Measurements from ENCODE around the gene USP47.

Gene USP47

DNA sequence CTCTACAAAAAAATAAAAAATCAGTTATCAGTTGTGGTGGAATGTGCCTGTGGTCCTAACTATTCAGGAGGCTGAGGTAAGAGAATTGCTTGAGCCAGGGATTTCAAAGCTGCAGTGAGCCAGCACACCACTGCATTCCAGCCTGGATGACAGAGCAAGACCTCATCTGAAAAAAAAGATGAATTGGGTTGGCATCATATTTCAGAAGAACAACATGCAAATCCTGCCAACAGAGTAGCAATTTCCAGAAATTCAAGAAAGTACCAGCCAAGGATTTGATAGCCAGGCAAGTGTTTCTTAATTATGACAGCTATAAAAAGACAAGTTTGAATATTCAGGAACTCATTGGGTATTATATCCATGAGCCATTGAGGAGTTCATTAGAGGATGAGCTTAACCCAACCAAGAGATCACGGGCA lies 75.2 kb downstream of the USP47 start:
- CTCF ChIA-PET: interaction anchor here (0.7 kb wide), 1 partner anchor 9 kb away, joined by 3 read pairs; no protein-coding TSS in a partner anchor
- Histone ChIP-seq H3K4me1 (ENCODE audit: control insufficient read depth, insufficient read depth, low read length) (no peaks in the 10 kb centered on the region), H3K27ac (ENCODE audit: extremely low read depth, low read depth, low read length) (no peak overlapping the region), H3K36me3 (ENCODE audit: control insufficient read depth in 2 of 2, insufficient read depth in 1 of 2, low read length in 2 of 2) (peaks cover 0 to 17% of the 10 kb centered on the region in 2 experiments; a peak in 2 of 3 replicates), H3K4me3 (ENCODE audit: low read depth, low read length) (no peak overlapping the region), H3K9me3 (ENCODE audit: control insufficient read depth, insufficient read depth, low read depth, low read length) (no peaks in the 10 kb centered on the region)
- no peak for TF ChIP-seq ZNF146 (tag by site-specific recombination; IDR thresholded peaks at IDR 0.05)
- no peak for TF ChIP-seq ZNF266 (tag by site-specific recombination; IDR thresholded peaks at IDR 0.05; ENCODE audit: low read depth)
- no peak for TF ChIP-seq BCL11B (tag by site-specific recombination; IDR thresholded peaks at IDR 0.05; ENCODE audit: low read depth)
- no peak for TF ChIP-seq YY2 (tag by site-specific recombination; IDR thresholded peaks at IDR 0.05)
- TF ChIP-seq FEZF1 (tag by site-specific recombination; IDR thresholded peaks at IDR 0.05): no peak
- no peak for TF ChIP-seq ZNF274 (IDR thresholded peaks at IDR 0.05; ENCODE audit: low read length)
- TF ChIP-seq ZNF274 (tag by site-specific recombination; IDR thresholded peaks at IDR 0.05; ENCODE audit: borderline replicate concordance): no peak
- TF ChIP-seq ZNF521 (tag by site-specific recombination; IDR thresholded peaks at IDR 0.05): no peak
- TF ChIP-seq, protein P1, sequence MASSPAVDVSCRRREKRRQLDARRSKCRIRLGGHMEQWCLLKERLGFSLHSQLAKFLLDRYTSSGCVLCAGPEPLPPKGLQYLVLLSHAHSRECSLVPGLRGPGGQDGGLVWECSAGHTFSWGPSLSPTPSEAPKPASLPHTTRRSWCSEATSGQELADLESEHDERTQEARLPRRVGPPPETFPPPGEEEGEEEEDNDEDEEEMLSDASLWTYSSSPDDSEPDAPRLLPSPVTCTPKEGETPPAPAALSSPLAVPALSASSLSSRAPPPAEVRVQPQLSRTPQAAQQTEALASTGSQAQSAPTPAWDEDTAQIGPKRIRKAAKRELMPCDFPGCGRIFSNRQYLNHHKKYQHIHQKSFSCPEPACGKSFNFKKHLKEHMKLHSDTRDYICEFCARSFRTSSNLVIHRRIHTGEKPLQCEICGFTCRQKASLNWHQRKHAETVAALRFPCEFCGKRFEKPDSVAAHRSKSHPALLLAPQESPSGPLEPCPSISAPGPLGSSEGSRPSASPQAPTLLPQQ (tag by site-specific recombination; IDR thresholded peaks at IDR 0.05): no peak
- no peak for TF ChIP-seq ZNF658 (tag by site-specific recombination; IDR thresholded peaks at IDR 0.05)
- no peak for TF ChIP-seq ZNF248 (tag by site-specific recombination; IDR thresholded peaks at IDR 0.05)
- TF ChIP-seq EGR2 (tag by site-specific recombination; IDR thresholded peaks at IDR 0.05; ENCODE audit: low read depth): no peak
- TF ChIP-seq ZNF843 (tag by site-specific recombination; IDR thresholded peaks at IDR 0.05): no peak
- POLR2A ChIA-PET: interaction anchor here (0.6 kb wide), 1 partner anchor 1166 kb away, joined by 3 read pairs; the partner anchor contains the start of gene CTR9

DNA sequence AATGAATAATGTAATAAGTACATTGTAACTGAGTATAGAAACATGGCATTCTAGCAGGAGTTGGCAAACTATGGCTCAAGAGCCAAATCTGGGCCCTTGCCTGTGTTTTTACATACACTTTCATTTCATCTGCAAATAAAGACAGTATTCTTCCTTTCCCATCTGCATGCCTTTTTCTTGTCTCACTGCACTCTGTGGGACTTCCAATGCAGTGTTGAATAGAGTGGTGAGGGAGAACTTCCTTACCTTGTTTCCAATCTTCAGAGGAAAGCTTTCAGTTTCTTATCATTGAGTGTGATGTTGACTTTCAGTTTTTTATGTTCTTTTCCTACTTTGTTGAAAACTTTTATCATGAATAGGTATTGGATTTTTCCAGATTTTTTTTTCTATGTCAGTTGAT lies 82.1 kb downstream of the USP47 start:
- ChIA-PET POLR2A (no interaction called here), CTCF (no interaction called here)
- peaks cover 0 to 41% of the 10 kb centered on the region in 2 experiments; a peak in 2 of 3 replicates for H3K36me3 ChIP-seq (ENCODE audit: control insufficient read depth in 2 of 2, insufficient read depth in 1 of 2, low read length in 2 of 2)
- H3K4me1 ChIP-seq (ENCODE audit: control insufficient read depth, insufficient read depth, low read length): no peaks in the 10 kb centered on the region
- TF ChIP-seq, protein P2, sequence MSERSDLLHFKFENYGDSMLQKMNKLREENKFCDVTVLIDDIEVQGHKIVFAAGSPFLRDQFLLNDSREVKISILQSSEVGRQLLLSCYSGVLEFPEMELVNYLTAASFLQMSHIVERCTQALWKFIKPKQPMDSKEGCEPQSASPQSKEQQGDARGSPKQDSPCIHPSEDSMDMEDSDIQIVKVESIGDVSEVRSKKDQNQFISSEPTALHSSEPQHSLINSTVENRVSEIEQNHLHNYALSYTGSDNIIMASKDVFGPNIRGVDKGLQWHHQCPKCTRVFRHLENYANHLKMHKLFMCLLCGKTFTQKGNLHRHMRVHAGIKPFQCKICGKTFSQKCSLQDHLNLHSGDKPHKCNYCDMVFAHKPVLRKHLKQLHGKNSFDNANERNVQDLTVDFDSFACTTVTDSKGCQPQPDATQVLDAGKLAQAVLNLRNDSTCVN (tag by site-specific recombination; optimal IDR thresholded peaks at IDR 0.05): no peak
- TF ChIP-seq ZNF837 (tag by site-specific recombination; IDR thresholded peaks at IDR 0.05): no peak
- no peak overlapping the region for H3K4me3 ChIP-seq (ENCODE audit: low read depth, low read length)
- no peak overlapping the region for H3K27ac ChIP-seq (ENCODE audit: extremely low read depth, low read depth, low read length)
- no peaks in the 10 kb centered on the region for H3K9me3 ChIP-seq (ENCODE audit: control insufficient read depth, insufficient read depth, low read depth, low read length)

DNA sequence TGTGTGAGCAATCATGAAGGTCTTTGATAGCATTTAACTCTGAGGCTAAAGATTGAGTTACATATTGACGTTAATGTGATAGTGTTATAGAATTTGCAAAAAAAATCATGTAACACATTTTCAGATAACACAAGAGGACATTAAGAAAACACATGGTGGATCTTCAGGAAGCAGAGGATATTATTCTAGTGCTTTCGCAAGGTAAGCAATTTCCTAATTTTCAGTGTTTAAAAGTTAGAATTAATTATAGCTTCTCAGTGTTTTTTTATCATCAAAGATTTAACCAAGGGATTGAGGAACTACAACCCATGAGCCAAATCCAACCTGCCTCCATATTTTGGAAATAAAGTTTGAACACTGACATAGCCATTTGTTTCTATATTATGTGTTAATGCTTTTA lies 88.1 kb downstream of the USP47 start:
- ChIA-PET CTCF (interaction anchor here (0.6 to 0.7 kb wide), 3 partner anchors 80 to 902 kb away, joined by 3 read pairs; no protein-coding TSS in a partner anchor), POLR2A (no interaction called here)

More for the DNA sequence above, 88.1 kb downstream of the USP47 start:
- Histone ChIP-seq H3K9me3 (ENCODE audit: control insufficient read depth, insufficient read depth, low read depth, low read length) (no peaks in the 10 kb centered on the region), H3K36me3 (ENCODE audit: control insufficient read depth in 2 of 2, insufficient read depth in 1 of 2, low read length in 2 of 2) (peaks cover 0 to 48% of the 10 kb centered on the region in 2 experiments; a peak in 1 of 3 replicates), H3K4me3 (ENCODE audit: low read depth, low read length) (no peak overlapping the region), H3K4me1 (ENCODE audit: control insufficient read depth, insufficient read depth, low read length) (no peaks in the 10 kb centered on the region), H3K27ac (ENCODE audit: extremely low read depth, low read depth, low read length) (no peak overlapping the region)
- TF ChIP-seq, protein P3, sequence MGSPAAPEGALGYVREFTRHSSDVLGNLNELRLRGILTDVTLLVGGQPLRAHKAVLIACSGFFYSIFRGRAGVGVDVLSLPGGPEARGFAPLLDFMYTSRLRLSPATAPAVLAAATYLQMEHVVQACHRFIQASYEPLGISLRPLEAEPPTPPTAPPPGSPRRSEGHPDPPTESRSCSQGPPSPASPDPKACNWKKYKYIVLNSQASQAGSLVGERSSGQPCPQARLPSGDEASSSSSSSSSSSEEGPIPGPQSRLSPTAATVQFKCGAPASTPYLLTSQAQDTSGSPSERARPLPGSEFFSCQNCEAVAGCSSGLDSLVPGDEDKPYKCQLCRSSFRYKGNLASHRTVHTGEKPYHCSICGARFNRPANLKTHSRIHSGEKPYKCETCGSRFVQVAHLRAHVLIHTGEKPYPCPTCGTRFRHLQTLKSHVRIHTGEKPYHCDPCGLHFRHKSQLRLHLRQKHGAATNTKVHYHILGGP (tag by site-specific recombination; IDR thresholded peaks at IDR 0.05): no peak
- no peak for TF ChIP-seq ZNF48 (tag by site-specific recombination; IDR thresholded peaks at IDR 0.05)
- no peak for TF ChIP-seq ZNF366 (tag by site-specific recombination; conservative IDR thresholded peaks at IDR 0.05)
- no peak for TF ChIP-seq HOXD13 (CRISPR knock-in tag; IDR thresholded peaks at IDR 0.05; ENCODE audit: borderline replicate concordance)
- TF ChIP-seq ZNF416 (tag by site-specific recombination; IDR thresholded peaks at IDR 0.05): no peak
- TF ChIP-seq ZNF16 (tag by site-specific recombination; IDR thresholded peaks at IDR 0.05; ENCODE audit: low read depth): no peak
- TF ChIP-seq ZBTB21 (tag by site-specific recombination; IDR thresholded peaks at IDR 0.05): no peak
- no peak for TF ChIP-seq ZNF211 (tag by site-specific recombination; IDR thresholded peaks at IDR 0.05; ENCODE audit: low read depth)
- TF ChIP-seq, protein P4, sequence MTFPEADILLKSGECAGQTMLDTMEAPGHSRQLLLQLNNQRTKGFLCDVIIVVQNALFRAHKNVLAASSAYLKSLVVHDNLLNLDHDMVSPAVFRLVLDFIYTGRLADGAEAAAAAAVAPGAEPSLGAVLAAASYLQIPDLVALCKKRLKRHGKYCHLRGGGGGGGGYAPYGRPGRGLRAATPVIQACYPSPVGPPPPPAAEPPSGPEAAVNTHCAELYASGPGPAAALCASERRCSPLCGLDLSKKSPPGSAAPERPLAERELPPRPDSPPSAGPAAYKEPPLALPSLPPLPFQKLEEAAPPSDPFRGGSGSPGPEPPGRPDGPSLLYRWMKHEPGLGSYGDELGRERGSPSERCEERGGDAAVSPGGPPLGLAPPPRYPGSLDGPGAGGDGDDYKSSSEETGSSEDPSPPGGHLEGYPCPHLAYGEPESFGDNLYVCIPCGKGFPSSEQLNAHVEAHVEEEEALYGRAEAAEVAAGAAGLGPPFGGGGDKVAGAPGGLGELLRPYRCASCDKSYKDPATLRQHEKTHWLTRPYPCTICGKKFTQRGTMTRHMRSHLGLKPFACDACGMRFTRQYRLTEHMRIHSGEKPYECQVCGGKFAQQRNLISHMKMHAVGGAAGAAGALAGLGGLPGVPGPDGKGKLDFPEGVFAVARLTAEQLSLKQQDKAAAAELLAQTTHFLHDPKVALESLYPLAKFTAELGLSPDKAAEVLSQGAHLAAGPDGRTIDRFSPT (tag by site-specific recombination; IDR thresholded peaks at IDR 0.05): no peak
- no peak for TF ChIP-seq EGR2 (tag by site-specific recombination; IDR thresholded peaks at IDR 0.05; ENCODE audit: low read depth)
- no peak for TF ChIP-seq SCRT2 (tag by site-specific recombination; IDR thresholded peaks at IDR 0.05)

Data from HEK293 (cell line).